ENCODE measurements around the gene BCL3.
A peak's percentile ranks its signal among the peaks of the same experiment; 100 is the strongest.

The BCL3 gene

DNA sequence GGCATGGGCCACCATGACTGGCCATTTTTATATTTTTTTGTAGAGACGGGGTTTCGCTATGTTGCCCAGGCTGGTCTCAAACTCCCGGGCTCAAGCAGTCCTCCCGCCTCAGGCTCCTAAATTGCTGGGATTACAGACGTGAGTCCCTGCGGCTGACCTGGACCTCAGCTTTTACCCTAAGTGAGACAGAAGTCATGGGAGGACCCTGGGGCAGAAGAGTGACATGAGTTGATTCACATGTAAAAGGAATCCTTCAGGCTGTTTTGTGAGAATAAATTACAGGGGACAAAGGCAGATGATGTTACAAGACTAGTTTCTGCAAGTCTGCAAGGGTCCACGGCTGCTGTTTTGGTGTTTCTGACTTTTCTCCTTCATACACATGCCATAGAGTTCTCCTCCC, 57.8 kb downstream of the BCL3 start:
- H3K4me3 ChIP-seq (ENCODE audit: low read depth, low read length), result no peak overlapping the region
- DNase-seq (ENCODE audit: low read depth), result no peak
- TF ChIP-seq, protein P1, sequence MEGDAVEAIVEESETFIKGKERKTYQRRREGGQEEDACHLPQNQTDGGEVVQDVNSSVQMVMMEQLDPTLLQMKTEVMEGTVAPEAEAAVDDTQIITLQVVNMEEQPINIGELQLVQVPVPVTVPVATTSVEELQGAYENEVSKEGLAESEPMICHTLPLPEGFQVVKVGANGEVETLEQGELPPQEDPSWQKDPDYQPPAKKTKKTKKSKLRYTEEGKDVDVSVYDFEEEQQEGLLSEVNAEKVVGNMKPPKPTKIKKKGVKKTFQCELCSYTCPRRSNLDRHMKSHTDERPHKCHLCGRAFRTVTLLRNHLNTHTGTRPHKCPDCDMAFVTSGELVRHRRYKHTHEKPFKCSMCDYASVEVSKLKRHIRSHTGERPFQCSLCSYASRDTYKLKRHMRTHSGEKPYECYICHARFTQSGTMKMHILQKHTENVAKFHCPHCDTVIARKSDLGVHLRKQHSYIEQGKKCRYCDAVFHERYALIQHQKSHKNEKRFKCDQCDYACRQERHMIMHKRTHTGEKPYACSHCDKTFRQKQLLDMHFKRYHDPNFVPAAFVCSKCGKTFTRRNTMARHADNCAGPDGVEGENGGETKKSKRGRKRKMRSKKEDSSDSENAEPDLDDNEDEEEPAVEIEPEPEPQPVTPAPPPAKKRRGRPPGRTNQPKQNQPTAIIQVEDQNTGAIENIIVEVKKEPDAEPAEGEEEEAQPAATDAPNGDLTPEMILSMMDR (IDR thresholded peaks at IDR 0.05; ENCODE audit: low read depth, low read length, missing control alignments), result no peak

- TF ChIP-seq, protein P1 (IDR thresholded peaks at IDR 0.05; ENCODE audit: low read depth, low read length, missing control alignments), result no peak
- DNase-seq (ENCODE audit: low read depth), result no peak
- H3K4me3 ChIP-seq (ENCODE audit: low read depth, low read length), result no peak overlapping the region
Observed at GRCh38 chr19:44807162-44807561, 58.7 kb downstream of the BCL3 start.

- H3K4me3 ChIP-seq (ENCODE audit: low read depth, low read length), result no peak overlapping the region
- TF ChIP-seq, protein P1 (IDR thresholded peaks at IDR 0.05; ENCODE audit: low read depth, low read length, missing control alignments), result peak; percentile 25
- DNase-seq (ENCODE audit: low read depth), result no peak
Observed at GRCh38 chr19:44807652-44808462, 59.3 kb downstream of the BCL3 start.

- no peak within 1 kb of the TSS for H3K4me3 ChIP-seq (ENCODE audit: low read depth, low read length)
- no peak for DNase-seq (ENCODE audit: low read depth)
- TF ChIP-seq, protein P1 (IDR thresholded peaks at IDR 0.05; ENCODE audit: low read depth, low read length, missing control alignments), result no peak
Observed at GRCh38 chr19:44808463-44809371, 60.2 kb downstream of the BCL3 start, which contains the start of gene BCAM. BCAM (plus strand) TSS chr19:44809103; CDS start chr19:44809125, 22 bp downstream.
